HEK293 (cell line): ENCODE results near the gene ACCSL.

Experiments
- CTCF ChIP-seq: fragments of 450-650 bp; formaldehyde crosslinking; IDR thresholded peaks from 2 replicates; pipeline ENCODE4 v1.5.1; 2016; ENCODE audit warnings: missing biosample characterization, missing genetic modification characterization
- GFI1B ChIP-seq: fragments of 450-650 bp; formaldehyde crosslinking; IDR thresholded peaks from 2 replicates; pipeline ENCODE4 v1.5.1; 2016; ENCODE audit warnings: missing biosample characterization, missing genetic modification characterization
- IKZF3 ChIP-seq: fragments of 450-650 bp; IDR thresholded peaks from 2 replicates; pipeline ENCODE4 v1.5.0; 2018; ENCODE audit warnings: missing biosample characterization, mild to moderate bottlenecking, missing genetic modification characterization, moderate library complexity
- ZBTB1 ChIP-seq: fragments of 450-650 bp; formaldehyde crosslinking; IDR thresholded peaks from 2 replicates; pipeline ENCODE4 v1.5.1; 2016; ENCODE audit warnings: missing biosample characterization, missing genetic modification characterization
- ZNF146 ChIP-seq: fragments of 450-650 bp; formaldehyde crosslinking; IDR thresholded peaks from 2 replicates; pipeline ENCODE4 v1.5.1; 2016; ENCODE audit warnings: missing biosample characterization, missing genetic modification characterization
- ZNF350 ChIP-seq: fragments of 450-650 bp; formaldehyde crosslinking; IDR thresholded peaks from 2 replicates; pipeline ENCODE4 v1.5.0; 2017; ENCODE audit warnings: missing biosample characterization, mild to moderate bottlenecking, missing genetic modification characterization
- ZNF830 ChIP-seq: fragments of 450-650 bp; IDR thresholded peaks from 2 replicates; pipeline ENCODE4 v1.5.0; 2018; ENCODE audit warnings: missing biosample characterization, missing genetic modification characterization, low read depth, mild to moderate bottlenecking, moderate library complexity

- no peak for TF ChIP-seq CTCF (tag by site-specific recombination)
- no peak for TF ChIP-seq IKZF3 (tag by site-specific recombination)
- no peak for TF ChIP-seq ZNF146
- TF ChIP-seq GFI1B (tag by site-specific recombination), result no peak
- TF ChIP-seq ZNF830 (tag by site-specific recombination), result no peak
- no peak for TF ChIP-seq ZBTB1 (tag by site-specific recombination)
- TF ChIP-seq ZNF350 (tag by site-specific recombination), result no peak
Observed at GRCh38 chr11:44025727-44026126, 22.1 kb upstream of the ACCSL start.
